Activated CD8-positive, alpha-beta memory T cell treated with anti-CD3 and anti-CD28 coated beads, Interleukin-2, amount 50 U/mL, for 48 hours (primary cell): ENCODE data around the gene EXOSC7.

Source experiments
- DNase-seq: peaks from one replicate; pipeline ENCODE4 v3.0.0-alpha.2; 2020

The EXOSC7 gene

DNA sequence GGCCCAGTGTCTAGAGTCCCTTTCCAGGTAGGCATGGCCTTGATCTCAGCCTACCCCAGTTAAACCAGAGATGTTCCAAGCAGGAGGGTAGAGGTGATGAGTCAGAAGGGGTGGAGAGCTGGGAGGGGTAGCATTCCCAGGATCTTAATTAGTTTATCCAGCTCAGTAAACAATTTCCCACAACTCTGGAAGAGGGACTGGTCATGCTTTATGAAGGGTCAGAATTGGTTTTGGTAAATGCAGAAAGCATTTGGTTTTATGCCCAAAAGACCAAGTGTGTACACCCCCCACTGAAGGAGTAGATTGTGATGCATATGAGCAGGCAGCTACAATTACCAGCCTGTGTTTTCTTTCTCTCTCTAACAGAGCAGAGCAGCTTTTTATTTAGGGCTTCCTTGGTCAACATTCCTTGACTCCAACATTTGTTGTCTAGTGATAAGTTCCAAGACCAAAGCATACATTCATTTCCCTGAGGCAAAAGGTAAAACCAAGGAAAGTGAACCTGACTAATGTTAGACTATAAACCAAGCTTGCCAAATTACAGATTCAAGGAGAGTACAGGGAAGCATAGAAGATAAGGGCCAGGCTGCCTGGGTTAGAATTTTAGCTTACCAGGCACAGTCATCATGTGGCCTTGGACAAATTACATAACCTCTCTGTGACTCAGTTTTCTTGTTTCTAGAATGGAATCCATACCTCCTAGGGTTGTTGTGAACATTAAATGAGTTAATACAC, 17.6 kb downstream of the EXOSC7 start:
- DNase-seq, result no peak

GRCh38 chr3:44995142-44995770, 19.2 kb downstream of the EXOSC7 start:
- no peak for DNase-seq

DNA sequence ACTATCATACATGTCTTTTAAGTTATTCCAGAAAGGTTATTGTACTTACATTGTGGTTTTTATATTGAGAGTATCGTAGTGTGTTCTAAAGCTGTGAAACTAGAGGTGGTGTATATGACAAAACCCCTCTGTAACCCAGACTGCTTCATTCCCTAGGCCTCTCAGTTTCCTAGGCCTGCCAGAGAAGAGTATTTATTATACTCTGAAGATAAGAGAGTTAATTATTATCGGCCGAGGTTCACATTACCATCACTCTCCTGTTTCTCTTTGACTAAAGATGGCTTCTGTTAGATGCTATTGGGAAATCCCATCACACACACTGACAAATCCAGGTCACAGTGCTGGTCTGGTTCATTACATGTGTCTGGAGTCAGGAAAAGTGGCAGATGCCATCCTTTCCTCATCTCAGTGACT, 20.5 kb downstream of the EXOSC7 start:
- no peak for DNase-seq

DNA sequence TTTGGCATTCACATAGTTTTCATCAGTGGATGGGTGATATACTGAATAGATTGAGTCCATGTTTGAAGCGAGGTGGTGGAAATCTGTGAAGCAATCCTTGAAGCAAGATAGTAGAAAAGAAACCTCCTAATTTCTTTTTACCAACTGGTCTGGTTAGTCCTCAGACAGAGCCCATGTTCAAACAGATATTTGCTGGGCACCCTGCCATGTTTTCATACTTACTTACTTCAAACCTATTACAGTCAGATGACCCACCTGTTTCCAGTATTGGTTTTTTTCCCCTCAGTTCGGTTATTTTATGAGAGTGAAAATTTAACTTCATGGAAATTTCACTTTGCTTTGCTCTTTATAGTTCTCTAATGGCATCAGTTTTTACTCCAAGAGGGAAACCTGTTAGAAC, 23.7 kb downstream of the EXOSC7 start:
- no peak for DNase-seq

DNA sequence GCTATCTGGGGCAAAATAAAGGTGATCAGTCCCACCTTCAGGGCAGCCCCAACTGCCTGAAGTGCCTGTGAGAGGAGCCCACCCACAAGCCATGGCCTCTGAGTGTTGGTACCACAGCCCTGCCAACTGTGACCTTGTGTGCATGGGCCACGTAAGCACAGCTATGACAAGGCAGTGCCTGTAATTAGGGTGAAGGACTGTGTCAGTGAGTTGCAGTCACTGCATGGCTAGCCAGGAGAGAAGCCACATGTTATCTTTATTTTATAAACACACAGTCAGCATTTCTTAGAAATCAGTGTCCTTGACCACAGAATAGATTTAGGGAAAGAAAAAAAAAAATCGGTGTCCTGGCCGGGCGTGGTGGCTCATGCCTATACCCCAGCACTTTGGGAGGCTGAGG, 24.8 kb downstream of the EXOSC7 start:
- DNase-seq, result no peak

DNA sequence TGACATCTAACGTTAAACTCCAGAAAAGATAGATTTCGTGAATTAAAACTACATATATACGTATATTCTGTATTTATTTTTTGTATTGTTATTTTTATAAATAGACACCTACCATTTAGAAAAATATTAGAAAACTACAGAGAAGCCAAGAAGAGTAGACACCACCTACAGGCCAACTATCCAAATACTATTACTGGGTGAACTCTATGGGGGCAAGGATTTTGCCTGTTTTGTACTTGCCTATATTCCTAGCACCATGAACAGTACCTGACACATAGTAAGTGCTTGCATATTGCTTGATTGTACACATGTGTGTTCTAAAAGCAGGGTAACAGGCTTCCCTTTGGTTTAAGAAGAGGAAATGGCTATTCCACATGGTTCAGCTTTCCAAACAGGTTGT, 25.7 kb downstream of the EXOSC7 start:
- DNase-seq, result no peak

- no peak for DNase-seq
Measured at GRCh38 chr3:45002139-45002660, 26.2 kb downstream of the EXOSC7 start.

GRCh38 chr3:45002720-45003119, 26.7 kb downstream of the EXOSC7 start:
- DNase-seq, result no peak

- DNase-seq, result no peak
Measured at GRCh38 chr3:45003406-45003805, 27.4 kb downstream of the EXOSC7 start.

GRCh38 chr3:45003859-45004258, 27.8 kb downstream of the EXOSC7 start:
- DNase-seq, result no peak

DNA sequence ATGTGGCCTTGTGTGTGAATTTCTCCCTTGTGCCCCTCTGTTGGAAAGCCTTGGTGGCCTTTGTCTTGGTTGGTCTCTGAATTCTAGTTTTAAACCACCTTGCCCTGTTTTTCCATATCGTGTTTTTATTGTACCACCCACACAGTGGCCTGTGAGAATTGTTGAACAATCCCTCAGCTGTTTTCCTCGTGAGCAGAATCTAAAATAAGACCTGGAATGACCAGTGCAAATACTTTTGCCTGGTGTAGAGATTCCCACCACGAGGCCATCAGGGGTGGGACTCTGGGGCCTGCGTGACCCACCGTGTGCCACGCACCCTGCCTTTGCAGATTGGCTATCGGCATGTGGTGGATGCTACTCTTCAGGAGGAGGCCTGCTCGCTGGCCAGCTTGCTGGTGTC, 31.0 kb downstream of the EXOSC7 start:
- no peak for DNase-seq

- DNase-seq, result no peak
Measured at GRCh38 chr3:45008117-45008516, 32.1 kb downstream of the EXOSC7 start.

DNA sequence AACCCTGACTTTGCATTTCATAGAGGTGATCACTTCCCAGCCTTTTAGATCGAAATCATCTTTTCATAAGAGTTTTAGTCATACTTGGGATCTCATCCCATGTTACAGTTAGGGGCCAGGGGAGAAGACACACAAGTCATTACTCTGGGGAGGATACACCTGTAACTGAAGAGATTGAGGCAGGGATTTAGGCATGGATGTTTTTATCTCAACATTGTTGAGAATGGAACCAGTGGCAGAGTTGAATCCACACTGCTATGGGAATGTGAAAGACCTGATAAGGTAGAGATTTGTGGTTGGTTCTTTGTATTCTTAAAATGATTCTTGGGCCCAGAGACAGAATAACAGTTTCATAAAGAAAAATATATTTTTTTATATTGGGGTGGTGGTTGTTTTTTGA, 33.8 kb downstream of the EXOSC7 start:
- no peak for DNase-seq

DNA sequence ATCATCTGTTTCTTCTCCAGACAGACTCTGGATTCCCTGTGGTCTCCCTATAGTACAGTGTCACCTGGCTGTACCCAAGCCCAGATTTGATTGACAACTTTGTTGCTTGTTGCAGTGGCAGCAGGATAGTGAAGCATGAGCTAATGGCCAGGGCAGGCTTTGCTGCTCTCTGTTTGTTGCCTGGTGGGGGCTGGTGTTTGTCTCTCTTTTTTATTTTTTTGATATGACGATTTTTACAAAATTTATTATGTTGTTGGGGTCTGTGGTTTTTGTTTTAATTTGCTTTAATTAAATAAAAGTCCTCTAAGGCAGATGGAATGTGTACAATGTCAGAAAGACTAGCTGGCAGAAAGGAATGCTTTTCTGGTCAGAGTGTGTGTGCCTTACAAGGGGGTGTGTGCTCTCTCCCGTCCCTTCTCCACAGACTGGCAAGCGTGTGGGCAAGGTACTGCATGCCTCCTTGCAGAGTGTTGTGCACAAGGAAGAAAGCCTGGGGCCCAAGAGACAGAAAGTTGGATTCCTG, 34.8 kb downstream of the EXOSC7 start:
- DNase-seq, result no peak

GRCh38 chr3:45011756-45012508, 35.9 kb downstream of the EXOSC7 start:
- DNase-seq, result no peak

- no peak for DNase-seq
Measured at GRCh38 chr3:45012577-45012976, 36.5 kb downstream of the EXOSC7 start.

DNA sequence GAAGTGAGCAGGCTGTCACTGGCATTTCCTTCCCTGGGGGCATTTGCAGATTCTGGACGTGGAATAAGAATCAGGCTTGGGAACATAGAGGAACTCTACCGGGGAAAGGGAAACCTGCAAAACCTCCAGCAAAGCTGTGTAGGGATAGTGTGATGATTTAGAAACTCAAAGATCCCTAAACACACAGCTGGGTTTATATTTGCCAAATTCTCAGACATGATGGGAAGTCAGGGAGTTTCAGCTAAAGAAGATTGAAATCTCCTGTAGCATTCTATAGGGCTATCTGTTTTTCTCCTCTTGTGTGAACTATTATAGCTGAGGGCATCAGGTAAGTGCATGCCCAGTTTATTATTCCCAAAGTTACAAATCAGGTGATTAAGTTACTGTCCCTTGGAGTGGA, 40.9 kb downstream of the EXOSC7 start:
- no peak for DNase-seq

DNA sequence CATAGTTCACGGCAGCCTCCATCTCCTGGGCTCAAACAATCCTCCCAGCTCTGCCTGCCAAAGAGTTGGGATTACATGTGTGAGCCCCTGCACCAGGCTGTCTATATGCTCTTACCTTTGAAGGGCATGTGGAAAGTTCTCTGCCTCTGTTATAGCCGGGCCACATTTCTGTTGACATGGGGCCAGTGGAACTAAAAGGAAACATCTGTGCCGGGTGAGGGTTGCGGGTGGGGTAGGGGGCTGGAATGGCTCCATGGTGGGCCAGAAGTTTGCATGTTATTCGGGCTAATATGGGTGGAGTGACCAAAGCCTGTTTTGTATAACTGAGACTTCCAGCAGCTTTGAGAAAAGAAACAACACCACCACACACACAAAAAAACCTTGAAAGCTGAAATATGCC, 41.8 kb downstream of the EXOSC7 start:
- no peak for DNase-seq

DNA sequence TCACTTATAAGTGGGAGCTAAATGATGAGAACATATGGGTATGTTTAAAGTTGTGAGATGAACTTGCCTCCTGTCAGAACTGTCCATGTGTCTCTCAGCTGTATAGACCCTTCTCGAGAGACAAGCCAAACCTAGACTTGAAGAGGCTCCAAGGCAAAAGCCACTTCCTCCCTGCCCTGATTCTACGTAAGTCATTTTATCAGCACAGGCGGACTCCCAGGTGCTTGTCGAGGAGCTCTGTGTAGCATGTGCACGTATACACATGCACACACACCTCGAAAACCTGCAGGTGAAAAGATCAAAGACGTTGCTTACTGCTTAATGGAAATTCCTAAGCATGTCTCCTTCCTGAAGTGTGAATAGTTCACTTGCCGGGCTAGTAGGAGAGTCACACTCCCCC, 44.5 kb downstream of the EXOSC7 start:
- DNase-seq, result no peak

DNA sequence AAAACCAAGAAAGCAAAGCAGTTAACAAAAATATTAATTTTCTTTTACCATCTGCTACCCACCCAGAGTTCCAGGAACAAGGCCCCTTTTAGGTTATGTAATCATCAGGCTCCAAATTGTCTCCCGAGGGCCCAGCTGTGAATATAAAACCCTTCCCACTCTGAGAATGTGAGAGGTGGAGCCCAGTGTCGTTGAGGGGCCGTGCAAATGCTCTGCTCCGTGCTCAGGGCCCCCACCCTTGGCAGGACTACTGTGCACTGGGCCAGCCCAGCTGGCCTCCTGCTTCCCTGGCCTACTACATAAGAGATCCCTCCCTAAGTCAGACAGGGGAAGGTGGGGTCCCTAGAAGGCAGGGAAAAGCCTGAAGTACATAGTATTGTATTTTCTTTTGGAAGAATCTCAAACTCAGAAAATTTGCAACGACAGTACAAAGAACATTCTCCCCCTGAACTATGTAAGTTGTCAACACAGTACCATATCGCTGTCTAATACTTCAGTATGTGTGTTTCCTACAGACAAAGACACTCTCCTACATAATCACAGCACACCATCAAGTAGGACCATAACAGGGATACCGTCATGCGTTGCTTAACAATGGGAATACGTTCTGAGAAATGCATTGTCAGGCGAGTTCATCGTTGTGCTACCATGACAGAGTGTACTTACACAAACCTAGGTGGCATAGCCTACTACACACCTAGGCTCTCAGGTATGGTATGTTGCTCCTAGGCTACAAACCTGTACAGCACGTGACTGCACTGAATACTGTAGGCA, 45.7 kb downstream of the EXOSC7 start:
- no peak for DNase-seq

- no peak for DNase-seq
Measured at GRCh38 chr3:45023675-45024074, 47.6 kb downstream of the EXOSC7 start.

DNA sequence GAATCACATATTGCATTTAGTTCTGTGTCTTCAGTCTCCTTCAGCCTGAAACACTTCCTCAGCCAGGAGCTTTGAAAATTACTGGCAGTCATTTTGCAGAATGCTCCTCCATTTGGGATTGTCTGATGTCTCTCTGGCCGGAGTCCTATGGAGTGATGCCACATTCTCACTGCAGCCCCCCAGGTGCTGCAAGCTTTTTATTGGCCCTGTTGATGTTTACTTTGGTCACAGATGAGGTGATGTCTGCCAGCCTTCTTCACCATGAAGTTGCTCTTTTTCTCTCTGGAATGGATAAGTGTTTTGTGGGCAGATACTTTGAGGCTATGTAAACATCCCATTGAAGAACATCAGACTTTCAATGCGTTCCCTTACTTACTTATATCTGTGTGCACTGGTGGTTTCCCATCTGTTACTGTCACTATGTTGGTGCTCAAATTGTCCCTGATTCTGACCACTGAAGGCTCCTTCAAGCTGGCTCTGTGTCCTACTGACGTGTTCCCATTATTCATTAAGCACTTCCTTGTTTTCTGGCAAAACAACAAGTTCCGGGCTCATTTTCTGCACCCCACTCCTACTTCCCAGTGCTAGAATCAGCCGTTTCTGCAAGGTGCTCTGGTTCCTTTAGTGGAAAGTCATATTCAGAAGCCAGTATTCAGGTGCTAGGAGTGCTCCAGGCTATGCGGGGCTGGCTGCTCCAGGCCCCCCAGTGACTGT, 48.7 kb downstream of the EXOSC7 start:
- no peak for DNase-seq
